Neural crest cell (in vitro differentiated cells): ENCODE measurements around the gene ALDH2. TPM values are rescaled to one million over a fixed set of nuclear protein-coding genes. Genes with fewer than 3 reads are reported as not detected.
A peak's percentile ranks its signal among the peaks of the same experiment; 100 is the strongest.
"Not testable (repeated sequence)": the region's sequence is repeated elsewhere in the genome, so short reads cannot be mapped to it uniquely, and the experiment has no call there.

Source experiments
- DNase-seq: peaks from one replicate; pipeline ENCODE4 v3.0.0; 2021; ENCODE audit warnings: low read depth, mixed read lengths, low spot score
- H3K27ac Mint-ChIP-seq: one replicate; pipeline ENCODE4 v1.8.0; 2021; ENCODE audit warnings: mild to moderate bottlenecking, mixed read lengths; ENCODE audit not compliant: unreplicated experiment
- H3K27me3 Mint-ChIP-seq: 2 replicates; pipeline ENCODE4 v1.8.0; 2021; ENCODE audit warnings: low read depth, mild to moderate bottlenecking, mixed read lengths
- H3K36me3 Mint-ChIP-seq: 2 replicates; pipeline ENCODE4 v1.8.0; 2021; ENCODE audit warnings: low read depth, mild to moderate bottlenecking, mixed read lengths
- H3K4me1 Mint-ChIP-seq: 2 replicates; pipeline ENCODE4 v1.8.0; 2021; ENCODE audit warnings: mixed read lengths
- H3K4me3 Mint-ChIP-seq: one replicate; pipeline ENCODE4 v1.8.0; 2021; ENCODE audit warnings: mild to moderate bottlenecking, mixed read lengths
- H3K9me3 Mint-ChIP-seq: 2 replicates; pipeline ENCODE4 v1.8.0; 2021; ENCODE audit warnings: mixed read lengths
- CTCF ChIP-seq: fragments of 200-600 bp; sonication (generic); conservative IDR thresholded peaks from 2 replicates; pipeline ENCODE4 v1.5.0; 2021; ENCODE audit warnings: antibody characterized with exemption, mild to moderate bottlenecking
- long read RNA-seq: library from polyadenylated mRNA; unstranded; transcript quantifications from one replicate; pipeline ENCODE4 v2.0.0, GENCODE V29; 2020
- total RNA-seq: library from RNA; stranded (reverse); gene quantifications from 2 replicates; pipeline ENCODE4 v1.2.1, GENCODE V29; 2021

ALDH2 gene
- total RNA-seq, result 62.8 and 65.9 TPM in 2 replicates
- long read RNA-seq, full-length matches to known transcripts, result 93 of 107 reads
- long read RNA-seq, partial matches to known transcripts, result 6 of 107 reads
- long read RNA-seq, other reads (novel, unspliced or antisense), result 8 of 107 reads

GRCh38 chr12:111766608-111767361 lies at the start of gene ALDH2:
ALDH2 (plus strand) TSS chr12:111766933; CDS start chr12:111766983, 50 bp downstream.
- TF ChIP-seq CTCF, result no peak
- Mint-ChIP-seq H3K27ac (peak within 1 kb of the TSS; percentile 78), H3K9me3 (no peaks in the 10 kb centered on the region), H3K36me3 (no peaks in the 10 kb centered on the region), H3K4me1 (peaks cover 34% of the 10 kb centered on the region), H3K4me3 (peak within 1 kb of the TSS; percentile 94), H3K27me3 (peaks cover 32% of the 10 kb centered on the region)
- DNase-seq, result peak; percentile 69

- peaks cover 12% of the 10 kb centered on the region for H3K36me3 Mint-ChIP-seq
Observed at GRCh38 chr12:111719316-111719715, 47.4 kb upstream of the ALDH2 start.

GRCh38 chr12:111720457-111720856 lies 46.3 kb upstream of the ALDH2 start:
- peaks cover 23% of the 10 kb centered on the region for H3K36me3 Mint-ChIP-seq
- H3K4me1 Mint-ChIP-seq, result peaks cover 5% of the 10 kb centered on the region
- H3K27me3 Mint-ChIP-seq, result no peaks in the 10 kb centered on the region
- no peak overlapping the region for H3K27ac Mint-ChIP-seq
- H3K9me3 Mint-ChIP-seq, result no peaks in the 10 kb centered on the region
- TF ChIP-seq CTCF, result no peak
- no peak for DNase-seq
- no peak overlapping the region for H3K4me3 Mint-ChIP-seq

More at GRCh38 chr12:111719316-111719715, 47.4 kb upstream of the ALDH2 start:
- H3K27me3 Mint-ChIP-seq, H3K9me3 Mint-ChIP-seq, DNase-seq, H3K27ac Mint-ChIP-seq, H3K4me3 Mint-ChIP-seq: not testable (repeated sequence)
- peaks cover 13% of the 10 kb centered on the region for H3K4me1 Mint-ChIP-seq

GRCh38 chr12:111723646-111724360 lies 42.9 kb upstream of the ALDH2 start:
- H3K4me1 Mint-ChIP-seq, H3K27me3 Mint-ChIP-seq, DNase-seq, H3K4me3 Mint-ChIP-seq, H3K27ac Mint-ChIP-seq, H3K9me3 Mint-ChIP-seq: not testable (repeated sequence)
- H3K36me3 Mint-ChIP-seq, result peaks cover 23% of the 10 kb centered on the region

- Mint-ChIP-seq H3K9me3 (no peaks in the 10 kb centered on the region), H3K4me1 (no peaks in the 10 kb centered on the region), H3K36me3 (peaks cover 15% of the 10 kb centered on the region), H3K27ac (no peak overlapping the region), H3K27me3 (no peaks in the 10 kb centered on the region), H3K4me3 (no peak overlapping the region)
- no peak for DNase-seq
- no peak for TF ChIP-seq CTCF
Observed at GRCh38 chr12:111728795-111729194, 37.9 kb upstream of the ALDH2 start.

- no peak for TF ChIP-seq CTCF
- Mint-ChIP-seq H3K27me3 (no peaks in the 10 kb centered on the region), H3K4me1 (no peaks in the 10 kb centered on the region), H3K27ac (no peak overlapping the region), H3K36me3 (peaks cover 1% of the 10 kb centered on the region), H3K9me3 (no peaks in the 10 kb centered on the region), H3K4me3 (no peak overlapping the region)
- DNase-seq, result no peak
Observed at GRCh38 chr12:111730420-111730819, 36.3 kb upstream of the ALDH2 start.
